A549 (cell line): ENCODE results near the gene HOXB3. TPM values are rescaled to one million over a fixed set of nuclear protein-coding genes. Genes with fewer than 3 reads are reported as not detected.

Source experiments
- ATAC-seq, 2 experiments: fragments of 200-7000 bp in 1 of 2; fragments of >200 bp in 1 of 2; cut with Nextera tagmentation in 1 of 2; cut with Tn5 transposase in 1 of 2; 3 replicates each; pipeline versions ENCODE4 v1.8.0 to v1.9.1; 2018 to 2020; ENCODE audit warnings: mild to moderate bottlenecking in 1 of 2, moderate library complexity in 1 of 2
- CTCF ChIA-PET: fragments of 300-600 bp; sonication (Branson Sonifier 250); formaldehyde crosslinking; extraction: SDS; loops from one replicate; lab custom pipeline; 2021; ENCODE audit warnings: antibody characterized with exemption, inconsistent platforms; lab: Yijun Ruan, JAX
- POLR2A ChIA-PET: fragments of 350-600 bp; formaldehyde crosslinking; extraction: SDS; loops from one replicate; lab custom pipeline; 2021; ENCODE audit warnings: antibody characterized with exemption, inconsistent platforms; lab: Yijun Ruan, JAX
- DNase-seq, 2 experiments: peaks; one replicate each; pipeline versions ENCODE4 v3.0.0 to v3.0.0-alpha.2; 2011 to 2016; ENCODE audit warnings: low read depth in 1 of 2, low spot score in 1 of 2
- FAIRE-seq: peaks from 2 replicates; lab custom pipeline; 2011; peaks lifted over from hg19 to GRCh38; lab: Jason Lieb, UNC
- H3K27ac ChIP-seq, 2 experiments: fragments of >200 bp; sonication (Bioruptor Twin); formaldehyde crosslinking; 3 replicates each; pipeline ENCODE4 v1.5.1; 2016 to 2017
- H3K4me1 ChIP-seq: fragments of >200 bp; sonication (Bioruptor Twin); formaldehyde crosslinking; 3 replicates; pipeline ENCODE4 v1.6.1; 2016
- H3K4me2 ChIP-seq: fragments of >200 bp; sonication (Bioruptor Twin); formaldehyde crosslinking; 3 replicates; pipeline ENCODE4 v1.6.1; 2016
- H3K4me3 ChIP-seq: fragments of >200 bp; sonication (Bioruptor Twin); formaldehyde crosslinking; 3 replicates; pipeline ENCODE4 v1.5.1; 2016
- H3K9me3 ChIP-seq: fragments of >200 bp; sonication (Bioruptor Twin); formaldehyde crosslinking; 3 replicates; pipeline ENCODE4 v1.6.1; 2016
- ATOH8 ChIP-seq: fragments of 250-450 bp; sonication (Bioruptor Pico); IDR thresholded peaks from 2 replicates; pipeline ENCODE4 v1.5.0; 2020; ENCODE audit warnings: low read depth, mild to moderate bottlenecking, moderate library complexity
- BCL3 ChIP-seq: fragments of >200 bp; sonication (Bioruptor Twin); formaldehyde crosslinking; IDR thresholded peaks from 3 replicates; pipeline ENCODE4 v1.6.1; 2016
- CBX2 ChIP-seq: fragments of 200-600 bp; sonication (generic); IDR thresholded peaks from 2 replicates; pipeline ENCODE4 v1.6.1; 2016; ENCODE audit warnings: low read depth, mild to moderate bottlenecking, borderline replicate concordance
- CHD2 ChIP-seq: fragments of 150-350 bp; IDR thresholded peaks from 2 replicates; pipeline ENCODE4 v1.6.1; 2014; ENCODE audit warnings: low read length; ENCODE audit not compliant: partially characterized antibody
- ESRRA ChIP-seq: fragments of 150-350 bp; IDR thresholded peaks from 2 replicates; pipeline ENCODE4 v1.6.1; 2014; ENCODE audit warnings: mild to moderate bottlenecking, low read length, borderline replicate concordance
- FOSL2 ChIP-seq, 2 experiments: fragments of 450-650 bp in 1 of 2; fragments of >200 bp in 1 of 2; sonication (Bioruptor Twin) in 1 of 2; formaldehyde crosslinking; IDR thresholded peaks; 2 replicates each; pipeline versions ENCODE4 v1.5.0 to v1.6.1; 2016 to 2020; ENCODE audit warnings: mild to moderate bottlenecking in 1 of 2, moderate library complexity in 1 of 2
- FOXS1 ChIP-seq: fragments of 250-450 bp; sonication (Bioruptor Pico); IDR thresholded peaks from 2 replicates; pipeline ENCODE4 v1.5.0; 2020; ENCODE audit warnings: mild to moderate bottlenecking, moderate library complexity
- GATA3 ChIP-seq: IDR thresholded peaks from 2 replicates; pipeline ENCODE4 v1.6.1; 2012; ENCODE audit warnings: borderline replicate concordance
- HES2 ChIP-seq: fragments of >200 bp; sonication (Bioruptor Twin); formaldehyde crosslinking; IDR thresholded peaks from 2 replicates; pipeline ENCODE4 v1.6.1; 2016
- HMGXB4 ChIP-seq: fragments of 250-450 bp; sonication (Bioruptor Pico); IDR thresholded peaks from 2 replicates; pipeline ENCODE4 v1.5.0; 2021; ENCODE audit warnings: mild to moderate bottlenecking, moderate library complexity, borderline replicate concordance
- HOXA7 ChIP-seq: fragments of 250-450 bp; sonication (Bioruptor Pico); IDR thresholded peaks from 2 replicates; pipeline ENCODE4 v1.5.0; 2020; ENCODE audit warnings: mild to moderate bottlenecking, moderate library complexity
- HOXB13 ChIP-seq: fragments of 250-450 bp; sonication (Bioruptor Pico); IDR thresholded peaks from 2 replicates; pipeline ENCODE4 v1.5.0; 2020; ENCODE audit warnings: low read depth, mild to moderate bottlenecking, moderate library complexity
- KDM1A ChIP-seq: fragments of 200-600 bp; sonication (generic); IDR thresholded peaks from 2 replicates; pipeline ENCODE4 v1.6.1; 2016; ENCODE audit warnings: low read depth, mild to moderate bottlenecking
- KDM5A ChIP-seq: fragments of 200-600 bp; sonication (generic); IDR thresholded peaks from 2 replicates; pipeline ENCODE4 v1.6.1; 2016; ENCODE audit warnings: antibody characterized with exemption, mild to moderate bottlenecking
- MAFK ChIP-seq: fragments of 450-650 bp; IDR thresholded peaks from 2 replicates; pipeline ENCODE4 v1.6.1; 2014; ENCODE audit not compliant: partially characterized antibody
- MYC ChIP-seq: IDR thresholded peaks from 2 replicates; pipeline ENCODE4 v1.6.1; 2012; ENCODE audit warnings: mild to moderate bottlenecking, inconsistent platforms, low read length, improper control_type of control experiment, borderline replicate concordance
- NR3C1 ChIP-seq: fragments of >200 bp; sonication (Bioruptor Twin); formaldehyde crosslinking; IDR thresholded peaks from 3 replicates; pipeline ENCODE4 v1.6.1; 2017
- PHF8 ChIP-seq: fragments of 200-600 bp; sonication (generic); IDR thresholded peaks from 2 replicates; pipeline ENCODE4 v1.6.1; 2016; ENCODE audit warnings: low read depth, mild to moderate bottlenecking, antibody characterized with exemption, moderate library complexity, borderline replicate concordance
- RARB ChIP-seq: fragments of 250-450 bp; sonication (Bioruptor Pico); IDR thresholded peaks from 2 replicates; pipeline ENCODE4 v1.8.0; 2021; ENCODE audit warnings: mild to moderate bottlenecking, moderate library complexity
- RCOR1 ChIP-seq: fragments of 150-350 bp; IDR thresholded peaks from 2 replicates; pipeline ENCODE4 v1.6.1; 2014; ENCODE audit warnings: antibody characterized with exemption, low read length, low read depth
- REST ChIP-seq: fragments of 200-600 bp; sonication (generic); IDR thresholded peaks from 2 replicates; pipeline ENCODE4 v1.6.1; 2016; ENCODE audit warnings: antibody characterized with exemption, mild to moderate bottlenecking, moderate library complexity
- RFX5 ChIP-seq: fragments of 450-650 bp; IDR thresholded peaks from 2 replicates; pipeline ENCODE4 v1.7.1; 2014; ENCODE audit warnings: antibody characterized with exemption, mild to moderate bottlenecking, moderate library complexity
- RNF2 ChIP-seq: fragments of 200-600 bp; sonication (generic); IDR thresholded peaks from 2 replicates; pipeline ENCODE4 v1.6.1; 2016; ENCODE audit warnings: low read depth, mild to moderate bottlenecking, antibody characterized with exemption, moderate library complexity, borderline replicate concordance
- TP53 ChIP-seq: fragments of 250-450 bp; sonication (Bioruptor Pico); IDR thresholded peaks from 2 replicates; pipeline ENCODE4 v1.5.0; 2021; ENCODE audit warnings: mild to moderate bottlenecking, moderate library complexity
- USF2 ChIP-seq: fragments of 450-650 bp; IDR thresholded peaks from 2 replicates; pipeline ENCODE4 v1.6.1; 2014; ENCODE audit warnings: antibody characterized with exemption
- ZFP36 ChIP-seq: fragments of 450-650 bp; IDR thresholded peaks from 2 replicates; pipeline ENCODE4 v1.6.1; 2014; ENCODE audit warnings: borderline replicate concordance; ENCODE audit not compliant: partially characterized antibody
- ZNF302 ChIP-seq: fragments of 250-450 bp; sonication (Bioruptor Pico); IDR thresholded peaks from 2 replicates; pipeline ENCODE4 v1.9.0; 2021; ENCODE audit warnings: inconsistent platforms, mild to moderate bottlenecking, moderate library complexity
- ZSCAN20 ChIP-seq: fragments of 250-450 bp; sonication (Bioruptor Pico); IDR thresholded peaks from 2 replicates; pipeline ENCODE4 v1.8.0; 2022; ENCODE audit warnings: mild to moderate bottlenecking, moderate library complexity
- WGBS: methylation state at CpG from one replicate; pipeline ENCODE4 v1.1.6; 2017; ENCODE audit errors: missing lambda C conversion rate; 5-methylcytosine and 5-hydroxymethylcytosine counted together
- polyA plus RNA-seq, 4 experiments: library from polyadenylated mRNA; depleted of rRNA in 3 of 4; stranded (reverse); fragments of >200 nt; fragmentation: RNase III in 1 of 4; extraction: RNeasy Plus Mini Kit Qiagen cat#74134 plus additional on column Dnase treatment in 1 of 4; gene quantifications; 2 replicates in 3 of 4; 3 replicates in 1 of 4; pipeline ENCODE4 v1.2.3, GENCODE V29; 2011 to 2017

The HOXB3 gene
- polyA plus RNA-seq, 2 of the 4 experiments (the other 2 are of a cell fraction), result 8.6 to 17.0 TPM

- no peak for DNase-seq
- WGBS, result 85% methylated on average over 26 of the region's 26 CpGs
- POLR2A ChIA-PET, result no interaction called here
- Histone ChIP-seq H3K9me3 (no peaks in the 10 kb centered on the region), H3K4me1 (peaks cover 19% of the 10 kb centered on the region), H3K4me3 (no peak overlapping the region), H3K4me2 (no peak overlapping the region), H3K27ac (no peak overlapping the region)
- ATAC-seq, result no peak
- CTCF ChIA-PET, result no interaction called here
- TF ChIP-seq ZNF302 (CRISPR knock-in tag) (no peak), ZSCAN20 (CRISPR knock-in tag) (no peak), CBX2 (no peak), RNF2 (no peak), KDM5A (no peak), ZFP36 (no peak), FOSL2 (IDR thresholded peaks at IDR 0.05) (no peak), FOSL2 (CRISPR knock-in tag; IDR thresholded peaks at IDR 0.05) (no peak), CHD2 (no peak), GATA3 (no peak), MAFK (no peak), KDM1A (no peak), RCOR1 (no peak), BCL3 (no peak), RARB (CRISPR knock-in tag) (no peak), REST (no peak), NR3C1 (no peak)
- no peak for FAIRE-seq
Observed at GRCh38 chr17:48579760-48580554, 10.1 kb downstream of the HOXB3 start.

GRCh38 chr17:48579471-48579759 is 10.6 kb downstream of the HOXB3 start:
- Histone ChIP-seq H3K27ac (no peak overlapping the region), H3K4me2 (no peak overlapping the region), H3K9me3 (no peaks in the 10 kb centered on the region), H3K4me1 (peaks cover 19% of the 10 kb centered on the region), H3K4me3 (no peak overlapping the region)
- POLR2A ChIA-PET, result no interaction called here
- WGBS, result 81% methylated on average over 7 of the region's 7 CpGs
- FAIRE-seq (no peak), ATAC-seq (no peak), DNase-seq (no peak)
- CTCF ChIA-PET, result no interaction called here
- TF ChIP-seq ATOH8 (CRISPR knock-in tag), result no peak
- TF ChIP-seq ZFP36, result no peak
- no peak for TF ChIP-seq PHF8
- no peak for TF ChIP-seq MAFK
- TF ChIP-seq TP53 (CRISPR knock-in tag), result no peak
- TF ChIP-seq RFX5, result no peak
- no peak for TF ChIP-seq HOXA7 (CRISPR knock-in tag)
- no peak for TF ChIP-seq CBX2
- TF ChIP-seq HMGXB4, result no peak
- no peak for TF ChIP-seq FOXS1 (CRISPR knock-in tag)
- TF ChIP-seq CHD2, result no peak
- no peak for TF ChIP-seq HOXB13 (CRISPR knock-in tag)
- TF ChIP-seq MYC, result no peak
- no peak for TF ChIP-seq USF2
- TF ChIP-seq RCOR1, result no peak
- TF ChIP-seq KDM5A, result no peak
- no peak for TF ChIP-seq HES2
- no peak for TF ChIP-seq ESRRA
